BLaER1 (cell line): ENCODE results near the gene BID.

Experiments
- H3K27ac ChIP-seq: shearing (Covaris generic); formaldehyde crosslinking; 2 replicates; pipeline ENCODE4 v1.8.1; 2022
- H3K27me3 ChIP-seq: shearing (Covaris generic); formaldehyde crosslinking; 2 replicates; pipeline ENCODE4 v1.8.1; 2022
- H3K36me3 ChIP-seq: shearing (Covaris generic); formaldehyde crosslinking; 2 replicates; pipeline ENCODE4 v1.8.1; 2022
- H3K4me1 ChIP-seq: shearing (Covaris generic); formaldehyde crosslinking; 2 replicates; pipeline ENCODE4 v1.8.1; 2022
- H3K4me2 ChIP-seq: shearing (Covaris generic); formaldehyde crosslinking; 2 replicates; pipeline ENCODE4 v1.8.1; 2022
- H3K4me3 ChIP-seq: shearing (Covaris generic); formaldehyde crosslinking; 2 replicates; pipeline ENCODE4 v1.8.1; 2022
- H3K9ac ChIP-seq: shearing (Covaris generic); formaldehyde crosslinking; 2 replicates; pipeline ENCODE4 v1.8.1; 2022
- H3K9me3 ChIP-seq: shearing (Covaris generic); formaldehyde crosslinking; 2 replicates; pipeline ENCODE4 v1.8.1; 2022
- H4K20me1 ChIP-seq: shearing (Covaris generic); formaldehyde crosslinking; 2 replicates; pipeline ENCODE4 v1.8.1; 2022
- Cebpa-rat ChIP-seq: shearing (Covaris generic); IDR thresholded peaks from 2 replicates; pipeline ENCODE4 v1.8.1; 2022

Gene BID

GRCh38 chr22:17792854-17793434 is 18.7 kb upstream of the BID start:
- Histone ChIP-seq H3K9ac (no peak overlapping the region), H3K4me1 (peaks cover 59% of the 10 kb centered on the region), H3K4me3 (no peak overlapping the region), H3K36me3 (peaks cover 34% of the 10 kb centered on the region), H3K9me3 (no peaks in the 10 kb centered on the region), H4K20me1 (no peaks in the 10 kb centered on the region), H3K4me2 (peak overlapping the region; percentile 63), H3K27me3 (peaks cover 10% of the 10 kb centered on the region; the same call in 1 of the 2 replicates), H3K27ac (peak overlapping the region; percentile 51)
- no peak for TF ChIP-seq Cebpa-rat

GRCh38 chr22:17792299-17792698 is 18.0 kb upstream of the BID start:
- H4K20me1 ChIP-seq, result no peaks in the 10 kb centered on the region
- no peaks in the 10 kb centered on the region for H3K9me3 ChIP-seq
- peaks cover 38% of the 10 kb centered on the region for H3K36me3 ChIP-seq
- peaks cover 10% of the 10 kb centered on the region; the same call in 1 of the 2 replicates for H3K27me3 ChIP-seq
- H3K4me1 ChIP-seq, result peaks cover 53% of the 10 kb centered on the region
- H3K4me2 ChIP-seq, result peak overlapping the region; percentile 63
- no peak overlapping the region for H3K4me3 ChIP-seq
- TF ChIP-seq Cebpa-rat, result no peak
- peak overlapping the region; percentile 30; the same call in 1 of the 2 replicates for H3K9ac ChIP-seq
- peak overlapping the region; percentile 51 for H3K27ac ChIP-seq

DNA sequence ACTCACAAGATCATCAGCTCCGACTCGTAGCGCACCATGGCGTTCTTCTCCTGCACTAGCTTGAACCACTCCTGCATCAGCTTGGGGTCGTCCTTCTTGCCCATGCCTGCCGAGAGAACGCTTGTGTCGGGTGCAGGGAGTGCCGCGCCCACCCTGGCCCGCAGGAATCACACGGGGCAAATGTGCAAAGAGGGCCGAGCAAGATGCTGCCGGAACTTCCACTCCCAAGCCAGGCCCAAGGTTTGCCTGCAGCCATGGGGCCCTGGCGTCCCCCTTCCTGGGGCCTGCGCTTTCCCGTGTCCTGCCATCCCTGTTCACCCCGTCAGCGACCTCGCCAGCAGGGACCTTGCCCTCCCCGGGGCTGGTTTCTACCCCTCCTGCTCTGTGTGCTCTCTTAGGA is 16.9 kb upstream of the BID start:
- Histone ChIP-seq H3K4me1 (peaks cover 51% of the 10 kb centered on the region), H3K27me3 (peaks cover 10% of the 10 kb centered on the region; the same call in 1 of the 2 replicates), H3K4me2 (no peak overlapping the region), H4K20me1 (no peaks in the 10 kb centered on the region), H3K36me3 (peaks cover 38% of the 10 kb centered on the region), H3K9ac (no peak overlapping the region), H3K4me3 (no peak overlapping the region), H3K27ac (no peak overlapping the region), H3K9me3 (no peaks in the 10 kb centered on the region)
- TF ChIP-seq Cebpa-rat, result no peak

GRCh38 chr22:17789379-17790200 is 15.3 kb upstream of the BID start:
- H3K27ac ChIP-seq, result no peak overlapping the region
- TF ChIP-seq Cebpa-rat, result no peak
- H3K4me2 ChIP-seq, result no peak overlapping the region
- no peak overlapping the region for H3K9ac ChIP-seq
- no peaks in the 10 kb centered on the region for H4K20me1 ChIP-seq
- H3K27me3 ChIP-seq, result peaks cover 2% of the 10 kb centered on the region; the same call in 1 of the 2 replicates
- peaks cover 43% of the 10 kb centered on the region for H3K4me1 ChIP-seq
- H3K4me3 ChIP-seq, result no peak overlapping the region
- peaks cover 38% of the 10 kb centered on the region for H3K36me3 ChIP-seq
- H3K9me3 ChIP-seq, result no peaks in the 10 kb centered on the region

DNA sequence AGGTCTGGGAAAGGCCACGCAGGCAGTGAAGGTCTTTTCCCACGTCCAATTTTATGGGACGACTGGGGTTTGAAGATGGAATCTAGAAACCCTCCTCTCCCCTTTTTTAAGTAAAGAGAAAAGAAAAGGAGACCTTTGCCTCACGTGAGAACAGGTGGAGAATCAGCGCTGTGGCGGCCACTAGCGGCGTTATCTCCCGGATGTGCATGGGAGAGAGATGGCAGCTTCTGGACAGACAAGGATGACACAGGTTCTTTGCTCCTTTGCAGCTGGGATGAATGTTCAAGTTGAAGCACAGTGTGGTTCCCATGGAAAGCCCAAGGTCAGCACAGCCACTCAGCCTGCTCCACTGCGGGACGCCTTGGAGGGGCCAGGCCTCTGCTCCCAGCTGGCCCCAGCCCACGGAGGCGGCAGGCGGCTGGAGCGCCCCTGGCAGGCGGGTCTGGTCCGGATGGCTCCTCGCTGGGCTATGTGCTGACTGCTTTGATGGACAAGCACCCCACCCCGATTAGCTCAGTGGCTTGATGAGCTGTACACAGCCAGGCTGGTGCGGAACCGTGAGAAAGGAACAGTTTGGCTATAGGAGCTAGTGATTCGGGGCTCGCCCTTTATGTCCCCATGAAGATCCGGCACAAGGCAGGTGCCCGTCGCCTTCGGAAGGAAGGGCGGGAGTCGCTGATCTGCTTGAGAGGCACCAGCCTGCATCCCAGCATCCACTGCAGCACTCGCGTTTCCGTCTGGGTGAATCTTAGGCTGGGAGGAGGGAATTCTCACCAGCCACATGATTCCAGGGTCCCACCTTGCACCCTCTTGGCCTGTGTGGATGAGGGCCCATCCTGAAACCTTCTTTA is 14.5 kb upstream of the BID start:
- H3K4me2 ChIP-seq, result no peak overlapping the region
- no peaks in the 10 kb centered on the region for H4K20me1 ChIP-seq
- H3K27me3 ChIP-seq, result no peaks in the 10 kb centered on the region

DNA sequence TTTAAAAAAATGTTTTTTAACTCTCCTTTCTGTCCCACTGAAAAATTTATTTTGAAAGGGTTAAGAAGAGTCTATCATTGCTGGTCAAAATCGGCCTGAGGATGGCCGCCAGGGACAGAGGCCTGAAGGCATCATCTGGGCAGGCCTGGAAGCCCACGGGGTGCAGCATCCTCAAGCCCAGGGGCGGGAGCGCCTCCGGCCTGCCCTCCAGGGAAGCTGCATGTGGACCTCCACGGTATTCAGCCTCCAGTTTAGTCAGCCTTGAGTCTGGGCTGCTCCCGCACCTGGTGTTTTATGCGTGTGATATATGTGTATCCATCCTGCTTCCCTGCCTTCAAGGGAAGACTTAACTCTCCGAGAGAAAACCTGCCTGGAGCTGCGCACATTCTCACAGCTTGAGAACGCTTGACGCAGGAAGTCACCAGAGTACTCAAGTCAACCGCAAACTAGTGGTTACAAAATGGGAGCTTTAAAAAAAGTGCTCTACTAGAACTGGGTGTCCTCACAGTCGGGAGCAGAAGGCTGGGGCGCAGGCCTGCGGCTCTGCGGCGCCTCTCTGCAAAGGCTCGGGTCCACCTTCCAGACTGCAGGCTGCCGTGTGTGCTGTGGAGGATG is 13.6 kb upstream of the BID start:
- Histone ChIP-seq H3K9me3 (no peaks in the 10 kb centered on the region), H3K4me1 (peaks cover 46% of the 10 kb centered on the region), H3K9ac (no peak overlapping the region), H3K27ac (no peak overlapping the region), H3K27me3 (no peaks in the 10 kb centered on the region), H3K4me2 (no peak overlapping the region), H3K36me3 (peaks cover 38% of the 10 kb centered on the region), H3K4me3 (no peak overlapping the region), H4K20me1 (no peaks in the 10 kb centered on the region)
- TF ChIP-seq Cebpa-rat, result no peak

More for the DNA sequence above, 14.5 kb upstream of the BID start:
- Histone ChIP-seq H3K36me3 (peaks cover 38% of the 10 kb centered on the region), H3K9me3 (no peaks in the 10 kb centered on the region), H3K27ac (no peak overlapping the region), H3K4me1 (peaks cover 46% of the 10 kb centered on the region), H3K9ac (no peak overlapping the region), H3K4me3 (no peak overlapping the region)
- TF ChIP-seq Cebpa-rat, result no peak

DNA sequence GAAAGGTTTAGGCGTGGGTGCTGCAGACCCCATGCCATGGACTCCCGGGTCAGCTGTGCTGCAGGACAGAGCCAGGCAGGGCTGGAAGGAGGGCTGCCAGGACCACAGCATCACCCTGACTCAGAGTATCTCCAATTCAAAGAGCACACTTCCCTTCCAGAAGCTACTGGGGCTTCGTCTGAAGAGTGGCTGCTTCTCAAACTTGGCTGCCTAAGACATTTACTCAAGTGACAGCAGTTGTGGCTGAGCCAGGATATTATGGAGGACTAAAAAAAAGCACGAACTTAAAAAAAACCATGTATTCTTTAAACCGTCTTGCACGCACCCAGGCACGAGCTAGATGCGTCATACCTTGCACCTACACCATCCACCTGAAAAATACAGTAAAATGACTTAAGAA is 13.0 kb upstream of the BID start:
- H3K9me3 ChIP-seq, result no peaks in the 10 kb centered on the region
- H3K9ac ChIP-seq, result no peak overlapping the region
- no peaks in the 10 kb centered on the region for H4K20me1 ChIP-seq
- no peak overlapping the region for H3K4me3 ChIP-seq
- H3K27me3 ChIP-seq, result no peaks in the 10 kb centered on the region
- no peak overlapping the region for H3K4me2 ChIP-seq
- peaks cover 46% of the 10 kb centered on the region for H3K4me1 ChIP-seq
- 0 out of 2 replicates have a peak overlapping the region, but pooled peaks have one; percentile 35 for H3K27ac ChIP-seq
- peaks cover 38% of the 10 kb centered on the region for H3K36me3 ChIP-seq
- no peak for TF ChIP-seq Cebpa-rat

DNA sequence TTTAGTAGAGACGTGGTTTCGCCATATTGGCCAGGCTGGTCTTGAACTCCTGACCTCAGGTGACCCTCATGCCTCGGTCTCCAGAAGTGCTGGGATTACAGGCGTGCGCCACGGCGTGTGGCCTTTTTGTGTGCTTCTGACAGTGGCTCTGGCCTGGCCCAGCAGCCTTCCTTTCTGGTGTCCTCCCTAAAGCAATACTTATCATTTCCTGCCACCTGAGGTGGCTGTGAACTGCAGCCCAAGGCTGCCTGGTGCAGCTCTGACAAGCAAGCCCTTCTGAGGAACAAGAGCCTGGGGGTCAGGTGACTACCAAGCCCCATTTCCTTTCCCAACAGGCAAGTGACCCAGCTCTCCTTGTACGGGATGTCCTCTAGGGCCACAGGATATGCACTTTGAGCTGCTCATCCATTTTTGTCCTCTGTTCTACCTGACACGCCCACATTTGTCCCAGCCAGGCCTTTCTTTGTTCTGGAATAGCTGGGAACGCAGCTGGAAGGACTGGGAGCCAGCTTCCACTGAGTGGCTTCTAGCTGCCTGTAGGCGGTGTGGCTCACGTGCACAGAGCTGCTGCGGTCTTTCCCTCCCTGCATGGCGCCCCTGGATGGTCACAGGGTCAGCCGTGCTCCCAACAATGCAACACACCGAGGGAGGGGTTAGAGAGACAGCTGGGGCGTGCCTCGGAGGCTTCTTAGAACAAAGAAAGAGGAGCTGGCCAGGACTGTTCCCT is 12.3 kb upstream of the BID start:
- Histone ChIP-seq H3K27ac (0 out of 2 replicates have a peak overlapping the region, but pooled peaks have one; percentile 35), H3K4me1 (peaks cover 46% of the 10 kb centered on the region), H3K4me2 (0 out of 2 replicates have a peak overlapping the region, but pooled peaks have one; percentile 16), H3K4me3 (no peak overlapping the region), H4K20me1 (no peaks in the 10 kb centered on the region; the same call in 1 of the 2 replicates), H3K9ac (no peak overlapping the region), H3K36me3 (peaks cover 38% of the 10 kb centered on the region), H3K27me3 (no peaks in the 10 kb centered on the region), H3K9me3 (no peaks in the 10 kb centered on the region)
- no peak for TF ChIP-seq Cebpa-rat
